Caco-2 (cell line): Measurements from ENCODE around the gene KIF5B. TPM values are rescaled to one million over a fixed set of nuclear protein-coding genes. Genes with fewer than 3 reads are reported as not detected.

Source experiments
- BruUV-seq: library from RNA; stranded (reverse); fragments of 400-500 nt; replicated peaks from 2 replicates; lab custom pipeline; 2021; lab: Mats Ljungman, UMichigan
- CTCF ChIA-PET: fragments of 300-600 bp; sonication (Branson Sonifier 250); formaldehyde crosslinking; loops from one replicate; lab custom pipeline; 2022; ENCODE audit warnings: antibody characterized with exemption; lab: Charles Lee
- POLR2A ChIA-PET: fragments of 300-600 bp; sonication (Branson Sonifier 250); formaldehyde crosslinking; loops from one replicate; lab custom pipeline; 2022; ENCODE audit warnings: antibody characterized with exemption; lab: Charles Lee
- DNase-seq, 2 experiments: peaks; one replicate each; pipeline versions ENCODE4 v3.0.0 to v3.0.0-alpha.2; 2020 to 2022
- H3K27me3 ChIP-seq: replicated peaks from 2 replicates; pipeline ENCODE4 v1.6.0; 2011; ENCODE audit warnings: low read length; ENCODE audit not compliant: control insufficient read depth, insufficient read depth
- H3K36me3 ChIP-seq: 2 replicates; pipeline ENCODE4 v1.5.1; 2011; ENCODE audit warnings: low read length; ENCODE audit not compliant: control insufficient read depth, insufficient read depth
- H3K4me1 ChIP-seq: fragments of 250-450 bp; sonication (Bioruptor Pico); 2 replicates; pipeline ENCODE4 v1.5.1; 2020; ENCODE audit warnings: mild to moderate bottlenecking
- H3K4me3 ChIP-seq: 2 replicates; pipeline ENCODE4 v1.5.1; 2011; ENCODE audit warnings: low read depth, mild to moderate bottlenecking, control low read depth, low read length
- H3K9me3 ChIP-seq: fragments of 250-450 bp; sonication (Bioruptor Pico); 2 replicates; pipeline ENCODE4 v1.5.1; 2020; ENCODE audit warnings: mild to moderate bottlenecking, moderate library complexity
- H3K27ac Mint-ChIP-seq: one replicate; pipeline ENCODE4 v1.8.0; 2022; ENCODE audit warnings: mixed read lengths; ENCODE audit not compliant: unreplicated experiment
- H3K27me3 Mint-ChIP-seq: one replicate; pipeline ENCODE4 v1.8.0; 2022; ENCODE audit warnings: mixed read lengths; ENCODE audit not compliant: insufficient read depth, unreplicated experiment
- H3K36me3 Mint-ChIP-seq: one replicate; pipeline ENCODE4 v1.8.0; 2022; ENCODE audit warnings: mild to moderate bottlenecking, mixed read lengths; ENCODE audit not compliant: insufficient read depth, unreplicated experiment
- H3K4me1 Mint-ChIP-seq: one replicate; pipeline ENCODE4 v1.8.0; 2022; ENCODE audit warnings: low read depth, mixed read lengths; ENCODE audit not compliant: unreplicated experiment
- H3K4me3 Mint-ChIP-seq: one replicate; pipeline ENCODE4 v1.8.0; 2022; ENCODE audit warnings: mild to moderate bottlenecking, moderate library complexity, mixed read lengths; ENCODE audit not compliant: unreplicated experiment
- H3K9me3 Mint-ChIP-seq: one replicate; pipeline ENCODE4 v1.8.0; 2022; ENCODE audit warnings: mixed read lengths; ENCODE audit not compliant: unreplicated experiment
- CTCF ChIP-seq, 2 experiments: fragments of 200-600 bp in 1 of 2; IDR thresholded peaks; 1 replicate in 1 of 2; 2 replicates in 1 of 2; pipeline versions ENCODE4 v1.5.1 to v1.8.0; 2011 to 2022; ENCODE audit warnings: antibody characterized with exemption in 1 of 2, control low read depth in 1 of 2, inconsistent platforms in 1 of 2, low read depth in 1 of 2, low read length in 1 of 2, mild to moderate bottlenecking in 1 of 2, moderate library complexity in 1 of 2; ENCODE audit not compliant: insufficient read depth in 1 of 2, severe bottlenecking in 1 of 2, unreplicated experiment in 1 of 2
- intact Hi-C: fragments of 100-400 bp; cut with micrococcal nuclease; formaldehyde crosslinking; loops from one replicate; pipeline ENCODE4 v1.10.0; 2022; ENCODE audit not compliant: unreplicated experiment
- total RNA-seq: library from RNA; stranded (reverse); gene quantifications from 2 replicates; pipeline ENCODE4 v1.2.3, GENCODE V29; 2022

Gene KIF5B
- total RNA-seq, 1 experiment from 2014 or later: 183 TPM

- TF ChIP-seq CTCF (IDR thresholded peaks at IDR 0.05; ENCODE audit: insufficient read depth in 1 of 2, low read depth in 1 of 2, low read length in 1 of 2, severe bottlenecking in 1 of 2, unreplicated experiment in 1 of 2): no peak
- H3K4me1 Mint-ChIP-seq: peaks cover 21% of the 10 kb centered on the region
- DNase-seq: no peak
- intact Hi-C loops: no loop called here
- no peaks in the 10 kb centered on the region for H3K27me3 Mint-ChIP-seq
- Histone ChIP-seq H3K27me3 (no peaks in the 10 kb centered on the region), H3K9me3 (no peaks in the 10 kb centered on the region), H3K4me3 (no peak overlapping the region), H3K4me1 (no peaks in the 10 kb centered on the region; the same call in 1 of the 2 replicates), H3K36me3 (peaks cover 1% of the 10 kb centered on the region)
- H3K9me3 Mint-ChIP-seq: no peaks in the 10 kb centered on the region
- ChIA-PET CTCF (no interaction called here), POLR2A (no interaction called here)
- no peak overlapping the region for H3K4me3 Mint-ChIP-seq
- H3K27ac Mint-ChIP-seq: peak overlapping the region; percentile 12
- BruUV-seq: no TSS peak
- H3K36me3 Mint-ChIP-seq: peaks cover 72% of the 10 kb centered on the region
Measured at GRCh38 chr10:32002531-32002930, 53.7 kb downstream of the KIF5B start.

- peaks cover 14% of the 10 kb centered on the region for H3K4me1 Mint-ChIP-seq
- no peak overlapping the region for H3K27ac Mint-ChIP-seq
- intact Hi-C loops: no loop called here
- peaks cover 56% of the 10 kb centered on the region for H3K36me3 Mint-ChIP-seq
- no peak overlapping the region for H3K4me3 ChIP-seq
- BruUV-seq: no TSS peak
- ChIA-PET CTCF (interaction anchor here (0.6 to 1.2 kb wide), 2 partner anchors 139 to 969 kb away, joined by 3 to 4 read pairs; partner anchors contain the start of gene ZNF438), POLR2A (no interaction called here)
- H3K4me1 ChIP-seq: no peaks in the 10 kb centered on the region; the same call in 1 of the 2 replicates
- H3K4me3 Mint-ChIP-seq: no peak overlapping the region
- no peaks in the 10 kb centered on the region for H3K27me3 Mint-ChIP-seq
- no peaks in the 10 kb centered on the region for H3K27me3 ChIP-seq
- TF ChIP-seq CTCF (IDR thresholded peaks at IDR 0.05; ENCODE audit: insufficient read depth in 1 of 2, low read depth in 1 of 2, low read length in 1 of 2, severe bottlenecking in 1 of 2, unreplicated experiment in 1 of 2): no peak
- peaks cover 1% of the 10 kb centered on the region for H3K36me3 ChIP-seq
- no peak for DNase-seq
- no peaks in the 10 kb centered on the region for H3K9me3 Mint-ChIP-seq
- no peaks in the 10 kb centered on the region for H3K9me3 ChIP-seq
Measured at GRCh38 chr10:32000937-32001336, 55.3 kb downstream of the KIF5B start.

GRCh38 chr10:31999836-32000235, 56.4 kb downstream of the KIF5B start:
- peaks cover 14% of the 10 kb centered on the region for H3K4me1 Mint-ChIP-seq
- H3K36me3 Mint-ChIP-seq: peaks cover 45% of the 10 kb centered on the region
- no peak overlapping the region for H3K4me3 Mint-ChIP-seq
- no peak overlapping the region for H3K27ac Mint-ChIP-seq
- no peaks in the 10 kb centered on the region for H3K9me3 ChIP-seq
- H3K4me1 ChIP-seq: no peaks in the 10 kb centered on the region; the same call in 1 of the 2 replicates
- H3K9me3 Mint-ChIP-seq: no peaks in the 10 kb centered on the region
- no peak for TF ChIP-seq CTCF (IDR thresholded peaks at IDR 0.05; ENCODE audit: insufficient read depth in 1 of 2, low read depth in 1 of 2, low read length in 1 of 2, severe bottlenecking in 1 of 2, unreplicated experiment in 1 of 2)
- H3K27me3 ChIP-seq: no peaks in the 10 kb centered on the region
- no peak overlapping the region for H3K4me3 ChIP-seq
- DNase-seq: no peak
- BruUV-seq: no TSS peak
- intact Hi-C loops: no loop called here
- ChIA-PET CTCF (no interaction called here), POLR2A (no interaction called here)
- no peaks in the 10 kb centered on the region for H3K36me3 ChIP-seq
- no peaks in the 10 kb centered on the region for H3K27me3 Mint-ChIP-seq
